IPS-18a (cell line): ENCODE measurements around the gene PPP1R1C.

ENCODE experiments used
- H3K27ac ChIP-seq: one replicate; pipeline ENCODE4 v1.5.1; 2013; ENCODE audit warnings: low read length
- H3K27me3 ChIP-seq: one replicate; pipeline ENCODE4 v1.6.1; 2013; ENCODE audit warnings: mild to moderate bottlenecking, low read length; ENCODE audit not compliant: control insufficient read depth, insufficient read depth
- H3K36me3 ChIP-seq: one replicate; pipeline ENCODE4 v1.6.1; 2013; ENCODE audit warnings: low read depth, low read length; ENCODE audit not compliant: control insufficient read depth
- H3K4me1 ChIP-seq: one replicate; pipeline ENCODE4 v1.6.1; 2013; ENCODE audit warnings: low read depth, low read length; ENCODE audit not compliant: control insufficient read depth
- H3K4me3 ChIP-seq: one replicate; pipeline ENCODE4 v1.5.1; 2013; ENCODE audit warnings: low read length
- H3K9ac ChIP-seq: one replicate; pipeline ENCODE4 v1.6.1; 2013; ENCODE audit warnings: mild to moderate bottlenecking, low read length, moderate library complexity
- H3K9me3 ChIP-seq: one replicate; pipeline ENCODE4 v1.6.1; 2013; ENCODE audit warnings: low read depth, low read length; ENCODE audit not compliant: control insufficient read depth

The PPP1R1C gene

DNA sequence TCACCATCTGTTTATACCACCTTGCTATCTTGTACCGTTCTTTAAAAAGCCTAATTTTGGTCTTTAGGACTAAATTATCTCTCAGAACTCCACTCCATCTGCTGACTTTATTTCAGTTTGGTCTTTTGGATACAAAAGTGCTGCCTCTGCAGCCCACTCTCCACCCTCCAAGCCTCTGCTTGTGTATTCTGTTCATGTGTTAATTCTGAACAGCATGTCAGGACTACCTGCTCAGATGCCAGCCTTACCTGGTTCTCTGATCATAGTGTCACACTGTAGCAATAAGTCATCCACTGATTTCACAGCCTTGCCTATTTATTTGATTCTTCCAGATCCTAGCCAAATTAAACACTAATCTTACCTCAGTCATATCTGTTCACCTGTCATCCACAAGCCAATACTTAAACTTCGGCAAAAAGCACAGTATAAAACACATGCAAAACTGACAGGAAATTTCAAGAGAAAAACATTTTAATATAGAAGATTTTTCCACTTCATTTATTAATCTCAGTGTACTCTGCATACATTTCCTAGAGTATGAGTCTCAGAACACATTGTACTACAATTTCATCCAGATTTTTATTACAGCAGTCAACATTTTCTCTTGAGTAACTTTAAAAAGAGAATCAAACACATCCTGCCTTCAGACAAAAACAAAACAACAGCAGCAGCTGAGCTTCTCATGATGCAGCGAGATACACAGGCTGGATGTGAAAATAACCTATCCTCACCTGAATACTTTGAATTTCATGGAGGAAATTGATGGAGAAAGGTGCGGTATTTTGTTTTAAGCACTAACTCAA, 64.9 kb downstream of the PPP1R1C start:
- H3K27ac ChIP-seq, result no peak overlapping the region
- H3K27me3 ChIP-seq, result no peaks in the 10 kb centered on the region
- H3K4me1 ChIP-seq, result no peaks in the 10 kb centered on the region
- no peaks in the 10 kb centered on the region for H3K36me3 ChIP-seq
- no peaks in the 10 kb centered on the region for H3K9me3 ChIP-seq
- no peak overlapping the region for H3K4me3 ChIP-seq
- H3K9ac ChIP-seq, result no peak overlapping the region

DNA sequence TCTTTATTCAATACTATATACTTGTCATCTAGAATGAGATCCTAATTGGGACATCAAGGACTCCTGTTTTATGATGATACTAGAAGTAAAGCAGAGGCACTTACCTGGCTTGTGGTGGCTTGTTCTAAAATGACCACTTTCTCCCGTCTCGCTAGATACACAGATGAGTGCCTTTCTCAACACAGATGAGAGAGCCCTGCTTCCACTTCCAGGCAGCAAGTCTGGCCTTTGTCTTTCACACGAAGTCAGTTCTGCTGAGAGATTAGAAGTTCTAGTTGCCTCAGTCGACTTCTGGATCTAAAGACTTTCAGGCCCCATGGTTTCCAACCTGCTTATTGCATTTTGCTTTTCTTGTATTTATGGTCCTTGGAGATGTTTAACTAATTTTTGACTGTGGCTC, 70.3 kb downstream of the PPP1R1C start:
- Histone ChIP-seq H3K9me3 (no peaks in the 10 kb centered on the region), H3K9ac (no peak overlapping the region), H3K4me3 (no peak overlapping the region), H3K27me3 (no peaks in the 10 kb centered on the region), H3K4me1 (no peaks in the 10 kb centered on the region), H3K27ac (no peak overlapping the region), H3K36me3 (no peaks in the 10 kb centered on the region)

DNA sequence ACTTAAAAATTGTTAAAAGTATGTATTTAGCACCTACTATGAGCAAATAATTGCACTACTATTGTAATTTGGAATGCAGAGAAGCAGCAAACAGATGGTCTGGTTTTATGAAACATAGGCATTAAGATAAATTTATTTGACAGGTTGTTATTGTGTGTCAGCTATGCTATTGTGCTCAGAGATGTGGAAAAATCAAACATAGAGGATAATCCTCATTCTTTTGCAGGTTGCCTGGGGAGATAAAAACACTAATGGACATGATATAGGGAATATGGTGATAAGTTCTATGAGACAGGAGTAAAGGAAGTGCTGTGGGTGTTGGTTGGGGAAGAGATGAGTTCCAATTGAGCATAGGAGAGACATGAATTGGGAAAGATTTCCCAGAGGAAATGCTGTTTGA, 71.3 kb downstream of the PPP1R1C start:
- Histone ChIP-seq H3K27ac (no peak overlapping the region), H3K9me3 (no peaks in the 10 kb centered on the region), H3K9ac (no peak overlapping the region), H3K4me3 (no peak overlapping the region), H3K36me3 (no peaks in the 10 kb centered on the region), H3K27me3 (no peaks in the 10 kb centered on the region), H3K4me1 (no peaks in the 10 kb centered on the region)

DNA sequence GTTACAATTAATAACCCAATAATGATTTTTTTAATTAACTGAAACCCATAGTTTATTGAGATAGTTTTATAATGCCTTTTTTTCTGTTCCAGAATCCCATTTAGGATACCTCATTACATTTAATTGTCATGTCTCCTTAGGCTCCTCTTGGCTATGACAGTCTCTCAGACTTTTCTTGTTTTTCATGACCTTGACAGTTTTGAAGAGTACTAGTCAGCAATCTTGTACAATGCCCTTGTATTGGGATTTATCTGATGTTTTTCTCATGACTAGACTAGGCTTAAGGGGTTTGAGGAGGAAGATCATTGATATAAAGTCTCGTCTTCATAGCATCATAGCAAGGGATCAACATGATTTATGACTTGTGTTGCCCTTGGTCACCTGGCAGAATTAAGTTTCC, 72.4 kb downstream of the PPP1R1C start:
- Histone ChIP-seq H3K9ac (no peak overlapping the region), H3K36me3 (no peaks in the 10 kb centered on the region), H3K27ac (no peak overlapping the region), H3K27me3 (no peaks in the 10 kb centered on the region), H3K4me1 (no peaks in the 10 kb centered on the region), H3K4me3 (no peak overlapping the region), H3K9me3 (no peaks in the 10 kb centered on the region)

DNA sequence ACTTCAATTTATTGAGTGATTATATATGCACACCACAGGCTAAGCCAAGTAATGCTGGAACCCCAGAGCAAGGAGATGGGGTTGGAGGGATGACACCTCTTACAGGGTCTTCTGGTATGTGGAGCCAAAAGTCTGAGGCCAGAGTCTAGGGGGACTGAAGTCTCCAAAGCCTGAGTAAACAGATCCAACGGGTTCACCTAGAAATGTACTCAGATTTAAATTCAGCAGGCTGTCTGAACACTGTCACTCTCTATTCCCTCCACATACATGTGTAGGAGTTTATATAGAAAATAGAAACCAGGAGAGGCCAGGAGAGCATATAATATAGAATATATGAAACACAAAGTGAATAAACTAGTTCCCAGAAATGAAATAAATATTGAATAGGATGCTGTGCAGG, 76.1 kb downstream of the PPP1R1C start:
- no peaks in the 10 kb centered on the region for H3K36me3 ChIP-seq
- no peaks in the 10 kb centered on the region for H3K9me3 ChIP-seq
- H3K9ac ChIP-seq, result no peak overlapping the region
- H3K27ac ChIP-seq, result no peak overlapping the region
- H3K4me1 ChIP-seq, result no peaks in the 10 kb centered on the region
- H3K27me3 ChIP-seq, result no peaks in the 10 kb centered on the region
- no peak overlapping the region for H3K4me3 ChIP-seq

DNA sequence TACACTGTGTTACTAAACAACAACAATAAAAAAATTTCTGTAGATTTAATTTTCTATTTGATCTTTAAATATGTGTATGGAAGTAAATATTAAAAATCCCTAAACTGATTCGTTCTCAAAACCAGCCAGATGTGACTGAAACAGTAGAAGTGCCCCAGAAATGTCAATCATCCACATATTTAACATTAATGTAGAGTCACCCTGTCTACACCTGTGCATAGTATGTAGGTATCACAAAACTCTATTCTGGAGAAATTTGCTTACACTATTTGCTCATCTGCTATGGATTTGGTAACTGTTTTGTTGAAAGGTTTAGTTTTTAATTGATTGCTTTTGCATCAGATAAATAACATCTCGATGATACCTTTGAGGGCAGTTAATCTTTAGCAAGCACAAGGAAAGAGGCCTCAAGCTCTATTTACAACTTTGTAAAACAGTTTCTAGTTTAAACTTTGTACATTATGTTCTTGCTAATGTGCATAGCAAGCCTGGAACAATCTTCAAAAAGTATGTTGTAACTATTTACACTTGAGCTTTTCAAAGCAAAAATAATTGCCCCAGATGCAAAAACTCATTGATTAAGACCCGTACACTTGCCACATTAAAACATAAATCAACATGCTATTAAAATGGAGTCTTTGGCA, 76.8 kb downstream of the PPP1R1C start:
- no peaks in the 10 kb centered on the region for H3K27me3 ChIP-seq
- no peak overlapping the region for H3K4me3 ChIP-seq
- no peaks in the 10 kb centered on the region for H3K9me3 ChIP-seq

DNA sequence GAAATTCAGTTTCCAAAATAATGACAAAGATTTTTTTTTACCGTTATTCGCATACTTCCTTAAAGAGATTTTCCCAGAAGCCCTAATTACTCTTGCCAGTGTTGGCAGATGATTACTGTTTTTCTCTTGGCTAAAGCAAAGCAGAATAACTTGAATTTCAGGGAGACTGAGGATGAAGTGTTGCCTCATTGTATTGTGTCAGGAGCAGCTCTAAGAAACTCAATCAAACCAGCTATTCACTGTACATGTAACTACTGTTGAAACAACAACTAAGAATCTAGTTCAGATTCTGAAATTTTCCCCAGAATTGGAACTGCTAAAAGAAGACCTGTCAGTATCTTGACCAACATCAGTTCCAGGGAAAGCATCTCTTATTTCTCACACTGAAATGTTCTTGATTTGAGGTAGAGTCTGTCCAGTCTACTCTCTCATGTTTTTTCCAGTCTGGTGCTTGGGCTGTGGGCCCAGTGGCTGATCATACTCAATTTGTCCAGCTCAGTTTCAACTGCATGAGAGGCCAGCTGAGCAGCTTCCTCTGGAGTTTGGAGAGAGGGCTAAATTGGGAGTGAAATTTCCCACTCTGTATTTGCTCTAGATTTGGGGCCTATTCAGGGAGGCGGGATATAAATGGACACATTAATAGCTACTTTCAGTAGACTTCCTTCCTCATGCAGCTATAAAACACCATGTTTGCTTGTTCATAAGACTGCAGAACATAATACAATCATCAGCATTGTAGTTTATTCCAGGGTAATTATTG, 78.5 kb downstream of the PPP1R1C start:
- Histone ChIP-seq H3K27me3 (no peaks in the 10 kb centered on the region), H3K4me3 (no peak overlapping the region), H3K4me1 (peaks cover 13% of the 10 kb centered on the region), H3K36me3 (no peaks in the 10 kb centered on the region), H3K27ac (no peak overlapping the region), H3K9ac (no peak overlapping the region), H3K9me3 (no peaks in the 10 kb centered on the region)

More for the DNA sequence above, 76.8 kb downstream of the PPP1R1C start:
- Histone ChIP-seq H3K27ac (no peak overlapping the region), H3K36me3 (no peaks in the 10 kb centered on the region), H3K4me1 (no peaks in the 10 kb centered on the region), H3K9ac (no peak overlapping the region)

DNA sequence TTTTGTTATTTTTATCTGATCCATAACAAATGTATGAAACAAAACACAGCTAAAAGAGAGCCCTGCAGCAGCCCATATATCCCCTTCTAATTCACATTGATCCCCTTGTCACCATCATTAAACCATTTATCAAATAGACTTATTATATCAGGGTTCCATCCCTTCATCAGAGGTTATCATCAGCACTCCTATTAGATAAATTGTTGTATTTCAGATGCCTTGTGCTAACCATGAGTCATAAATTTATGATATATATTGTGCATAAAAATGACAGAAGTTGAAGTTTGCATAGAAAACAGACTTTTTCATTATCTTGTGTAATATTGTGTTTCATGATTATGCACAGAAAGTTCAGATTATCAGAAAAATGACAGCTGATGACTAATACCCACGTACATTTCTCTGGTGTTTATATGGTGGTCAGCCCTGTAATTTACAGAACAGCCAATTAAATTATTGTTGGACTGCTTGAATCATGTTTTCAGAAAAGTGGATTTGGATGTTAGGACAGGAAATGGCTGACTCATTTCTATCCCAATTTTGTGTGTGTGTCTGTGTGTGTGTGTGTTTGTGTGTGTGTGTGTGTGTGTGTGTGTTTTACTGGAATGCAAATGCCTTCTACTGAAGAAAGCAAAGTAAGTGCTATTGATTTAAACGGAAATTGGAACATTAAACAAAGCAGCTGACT, 80.9 kb downstream of the PPP1R1C start:
- Histone ChIP-seq H3K4me1 (peaks cover 16% of the 10 kb centered on the region), H3K36me3 (no peaks in the 10 kb centered on the region), H3K9ac (no peak overlapping the region), H3K27me3 (no peaks in the 10 kb centered on the region), H3K27ac (no peak overlapping the region), H3K4me3 (no peak overlapping the region), H3K9me3 (no peaks in the 10 kb centered on the region)

DNA sequence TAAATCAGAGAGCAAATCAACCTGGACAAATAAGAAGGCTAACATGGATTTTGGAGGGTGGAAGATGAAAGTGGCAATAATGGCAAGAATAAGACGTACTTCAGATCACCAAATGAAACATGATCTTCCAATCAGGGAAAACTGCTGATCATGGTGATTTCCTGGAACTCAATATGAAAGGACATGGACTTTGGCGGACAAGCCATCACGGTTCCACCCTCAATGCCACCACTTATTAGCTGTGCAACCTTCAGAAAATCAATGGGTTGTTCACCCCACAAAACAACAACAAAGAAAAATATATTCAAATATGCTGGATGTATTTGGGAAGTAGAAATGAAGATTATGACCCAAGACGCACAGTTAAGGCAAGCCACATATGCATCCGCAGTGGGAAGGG, 81.7 kb downstream of the PPP1R1C start:
- Histone ChIP-seq H3K36me3 (no peaks in the 10 kb centered on the region), H3K9ac (no peak overlapping the region), H3K4me3 (no peak overlapping the region), H3K27ac (no peak overlapping the region), H3K27me3 (no peaks in the 10 kb centered on the region), H3K9me3 (no peaks in the 10 kb centered on the region), H3K4me1 (peaks cover 16% of the 10 kb centered on the region)

DNA sequence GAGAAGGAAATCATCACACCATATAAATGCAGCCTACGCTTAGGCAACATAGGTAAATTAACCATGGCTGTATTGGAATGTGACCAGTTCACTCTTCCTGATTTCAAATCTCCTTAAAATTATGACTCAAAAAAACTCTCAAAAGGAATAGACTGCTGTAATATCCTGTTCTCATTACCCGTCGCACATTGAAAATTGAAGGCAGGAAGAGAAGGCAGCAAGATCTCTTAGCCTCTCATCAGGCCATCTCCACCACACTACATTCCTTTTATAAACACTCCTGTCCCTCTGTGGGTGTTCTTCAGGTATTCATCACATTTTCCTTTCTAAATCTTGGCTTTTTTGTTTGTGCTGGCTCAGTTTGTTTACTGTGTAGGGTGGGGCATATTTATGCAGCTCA, 83.2 kb downstream of the PPP1R1C start:
- Histone ChIP-seq H3K4me1 (peaks cover 16% of the 10 kb centered on the region), H3K36me3 (no peaks in the 10 kb centered on the region), H3K9me3 (no peaks in the 10 kb centered on the region), H3K4me3 (no peak overlapping the region), H3K9ac (no peak overlapping the region), H3K27ac (no peak overlapping the region), H3K27me3 (no peaks in the 10 kb centered on the region)

DNA sequence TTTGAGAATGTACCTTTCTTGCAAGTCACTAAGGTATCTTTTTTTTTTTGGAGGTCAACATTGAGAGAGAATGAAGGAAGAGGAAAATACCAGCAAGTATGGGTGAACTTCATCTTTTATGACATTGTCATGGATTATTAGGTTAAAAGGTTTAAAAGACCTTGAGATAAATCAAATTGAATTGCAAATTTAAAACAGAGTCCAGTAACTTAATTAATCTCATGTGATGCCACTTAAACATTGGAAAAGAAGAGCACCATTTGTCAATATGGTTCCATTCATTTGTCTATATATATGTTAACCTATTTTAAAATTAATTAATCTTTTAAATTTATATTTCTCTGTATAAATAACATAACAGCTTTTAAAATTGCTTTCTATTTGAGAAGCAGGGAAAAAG, 83.8 kb downstream of the PPP1R1C start:
- Histone ChIP-seq H3K4me3 (no peak overlapping the region), H3K27ac (no peak overlapping the region), H3K9me3 (no peaks in the 10 kb centered on the region), H3K27me3 (no peaks in the 10 kb centered on the region), H3K4me1 (peaks cover 16% of the 10 kb centered on the region), H3K9ac (no peak overlapping the region), H3K36me3 (no peaks in the 10 kb centered on the region)
